Vagina (tissue), 2 donors: ENCODE data around the gene DYRK1A. TPM values are rescaled to one million over a fixed set of nuclear protein-coding genes. Genes with fewer than 3 reads are reported as not detected.

Experiments
- DNase-seq, 2 donors: peaks; one replicate each; pipeline ENCODE4 v3.0.0-alpha.2; 2017; ENCODE audit errors: extremely low spot score in 2 of 2
- H3K27ac ChIP-seq: fragments of 200-600 bp; sonication (generic); one replicate; pipeline ENCODE4 v1.5.1; 2019
- H3K27me3 ChIP-seq: fragments of 200-600 bp; sonication (generic); one replicate; pipeline ENCODE4 v1.5.1; 2019
- H3K36me3 ChIP-seq, 2 donors: fragments of 200-600 bp; sonication (generic); one replicate each; pipeline ENCODE4 v1.5.1; 2017 to 2019
- H3K4me1 ChIP-seq: fragments of 200-600 bp; sonication (generic); one replicate; pipeline ENCODE4 v1.5.1; 2019
- H3K4me3 ChIP-seq, 2 donors: fragments of 200-600 bp; sonication (generic); 1 replicate in 1 of 2; 2 replicates in 1 of 2; pipeline ENCODE4 v1.5.1; 2016 to 2019
- H3K9me3 ChIP-seq: fragments of 200-600 bp; sonication (generic); one replicate; pipeline ENCODE4 v1.5.1; 2019
- POLR2A ChIP-seq, 2 donors: fragments of 450-650 bp; IDR thresholded peaks; one replicate each; pipeline ENCODE4 v1.6.1; 2017; ENCODE audit warnings: antibody characterized with exemption in 2 of 2, mild to moderate bottlenecking in 2 of 2, moderate library complexity in 2 of 2
- POLR2AphosphoS5 ChIP-seq, 2 donors: sonication (generic); formaldehyde crosslinking; IDR thresholded peaks; one replicate each; pipeline ENCODE4 v1.9.0; 2017; ENCODE audit warnings: antibody characterized with exemption in 2 of 2, mild to moderate bottlenecking in 2 of 2, low read depth in 1 of 2; ENCODE audit not compliant: insufficient read depth in 1 of 2
- intact Hi-C: fragments of 100-400 bp; cut with DNase I; formaldehyde crosslinking; loops from one replicate; pipeline ENCODE4 v1.15.1; 2023
- total RNA-seq: library from RNA; depleted of rRNA; stranded (reverse); fragments of >200 nt; gene quantifications from one replicate; pipeline ENCODE4 v1.2.3, GENCODE V29; 2016
- TF ChIP-seq, protein P1 (sequence below), 3 experiments: fragments of 450-650 bp in 2 of 3; fragments of 200-600 bp in 1 of 3; sonication (generic) in 1 of 3; IDR thresholded peaks; one replicate each; pipeline ENCODE4 v1.5.1; 2017 to 2019; ENCODE audit warnings: antibody characterized with exemption in 3 of 3, mild to moderate bottlenecking in 2 of 3, moderate library complexity in 2 of 3

The DYRK1A gene
- total RNA-seq, 1 donor from 2014 or later, result 78.1 TPM

DNA sequence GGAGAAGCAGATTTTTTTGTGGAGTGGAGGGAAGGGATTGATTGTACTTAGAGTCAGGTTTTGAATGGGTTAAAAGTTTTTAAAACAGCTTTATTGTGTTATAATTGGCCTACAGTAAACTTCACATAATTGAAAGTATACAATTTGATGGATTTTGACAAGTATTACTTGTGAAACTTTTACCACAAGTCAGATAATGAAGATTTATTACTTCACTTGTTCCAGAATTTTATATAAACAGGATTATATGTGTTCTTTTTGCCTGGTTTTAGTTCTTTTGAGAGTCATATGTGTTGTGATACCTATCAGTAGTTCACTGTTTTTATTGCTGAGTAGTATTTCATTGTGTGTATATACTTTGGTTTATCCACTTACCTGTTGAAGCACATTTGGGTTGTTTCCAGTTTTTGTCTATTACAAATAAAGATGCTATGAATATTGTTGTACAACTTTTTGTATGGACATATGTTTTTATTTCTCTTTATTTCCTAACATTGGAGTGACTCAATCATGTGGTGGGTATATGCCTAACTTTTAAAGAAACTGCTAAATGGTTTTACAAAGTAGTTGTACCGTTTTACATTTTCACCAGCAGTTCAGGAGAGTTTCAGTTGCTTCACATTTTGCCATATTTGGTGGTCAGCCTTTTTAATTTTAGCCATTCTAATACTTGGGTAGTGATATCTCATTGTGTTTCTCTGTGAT lies 71.0 kb downstream of the DYRK1A start:
- peaks cover 61% of the 10 kb centered on the region for H3K4me1 ChIP-seq

DNA sequence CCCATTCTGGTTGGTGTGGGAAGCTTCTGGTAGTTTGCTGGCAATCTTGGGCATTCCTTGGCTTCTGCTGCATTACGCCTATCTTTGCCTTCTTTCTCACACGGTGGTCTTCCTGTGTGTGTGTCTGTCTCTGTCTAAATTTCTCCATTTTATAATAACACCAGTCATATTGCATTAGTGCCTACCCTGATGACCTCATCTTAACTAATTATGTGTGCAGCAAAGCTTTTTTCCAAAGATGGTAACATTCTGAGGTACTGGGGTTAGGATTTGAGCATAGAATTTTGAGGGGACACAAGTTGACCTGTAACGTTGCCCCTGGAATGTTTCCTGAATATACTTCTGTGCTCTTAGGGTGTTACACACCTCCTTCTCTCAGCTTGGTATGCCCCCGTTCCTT lies 77.1 kb downstream of the DYRK1A start:
- TF ChIP-seq, protein P1, sequence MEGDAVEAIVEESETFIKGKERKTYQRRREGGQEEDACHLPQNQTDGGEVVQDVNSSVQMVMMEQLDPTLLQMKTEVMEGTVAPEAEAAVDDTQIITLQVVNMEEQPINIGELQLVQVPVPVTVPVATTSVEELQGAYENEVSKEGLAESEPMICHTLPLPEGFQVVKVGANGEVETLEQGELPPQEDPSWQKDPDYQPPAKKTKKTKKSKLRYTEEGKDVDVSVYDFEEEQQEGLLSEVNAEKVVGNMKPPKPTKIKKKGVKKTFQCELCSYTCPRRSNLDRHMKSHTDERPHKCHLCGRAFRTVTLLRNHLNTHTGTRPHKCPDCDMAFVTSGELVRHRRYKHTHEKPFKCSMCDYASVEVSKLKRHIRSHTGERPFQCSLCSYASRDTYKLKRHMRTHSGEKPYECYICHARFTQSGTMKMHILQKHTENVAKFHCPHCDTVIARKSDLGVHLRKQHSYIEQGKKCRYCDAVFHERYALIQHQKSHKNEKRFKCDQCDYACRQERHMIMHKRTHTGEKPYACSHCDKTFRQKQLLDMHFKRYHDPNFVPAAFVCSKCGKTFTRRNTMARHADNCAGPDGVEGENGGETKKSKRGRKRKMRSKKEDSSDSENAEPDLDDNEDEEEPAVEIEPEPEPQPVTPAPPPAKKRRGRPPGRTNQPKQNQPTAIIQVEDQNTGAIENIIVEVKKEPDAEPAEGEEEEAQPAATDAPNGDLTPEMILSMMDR (IDR thresholded peaks at IDR 0.05), result no peak
- TF ChIP-seq POLR2A (IDR thresholded peaks at IDR 0.05), result no peak
- TF ChIP-seq POLR2AphosphoS5 (IDR thresholded peaks at IDR 0.05; ENCODE audit: insufficient read depth in 1 of 2, low read depth in 1 of 2), result no peak
- H3K4me3 ChIP-seq, result no peak overlapping the region
- no peaks in the 10 kb centered on the region for H3K9me3 ChIP-seq
- no peaks in the 10 kb centered on the region for H3K36me3 ChIP-seq
- no peak overlapping the region for H3K27ac ChIP-seq
- no peak for DNase-seq
- H3K27me3 ChIP-seq, result no peaks in the 10 kb centered on the region
- peaks cover 34% of the 10 kb centered on the region for H3K4me1 ChIP-seq
- intact Hi-C loops, result no loop called here

More for the DNA sequence above, 71.0 kb downstream of the DYRK1A start:
- TF ChIP-seq, protein P1 (IDR thresholded peaks at IDR 0.05), result no peak
- TF ChIP-seq POLR2AphosphoS5 (IDR thresholded peaks at IDR 0.05; ENCODE audit: insufficient read depth in 1 of 2, low read depth in 1 of 2) (no peak), POLR2A (IDR thresholded peaks at IDR 0.05) (no peak)
- Histone ChIP-seq H3K9me3 (no peaks in the 10 kb centered on the region), H3K36me3 (no peaks in the 10 kb centered on the region), H3K27ac (no peak overlapping the region), H3K4me3 (no peak overlapping the region), H3K27me3 (no peaks in the 10 kb centered on the region)
- intact Hi-C loops, result no loop called here
- no peak for DNase-seq

- no peaks in the 10 kb centered on the region for H3K9me3 ChIP-seq
- H3K36me3 ChIP-seq, result no peaks in the 10 kb centered on the region
- intact Hi-C loops, result no loop called here
- no peak overlapping the region for H3K27ac ChIP-seq
- DNase-seq, result no peak
- H3K4me3 ChIP-seq, result no peak overlapping the region
- TF ChIP-seq, protein P1 (IDR thresholded peaks at IDR 0.05), result no peak
- no peak for TF ChIP-seq POLR2A (IDR thresholded peaks at IDR 0.05)
- TF ChIP-seq POLR2AphosphoS5 (IDR thresholded peaks at IDR 0.05; ENCODE audit: insufficient read depth in 1 of 2, low read depth in 1 of 2), result no peak
- H3K27me3 ChIP-seq, result no peaks in the 10 kb centered on the region
- peaks cover 41% of the 10 kb centered on the region for H3K4me1 ChIP-seq
Observed at GRCh38 chr21:37445228-37445627, 78.7 kb downstream of the DYRK1A start.

GRCh38 chr21:37446552-37446951 lies 80.0 kb downstream of the DYRK1A start:
- H3K4me1 ChIP-seq, result peaks cover 52% of the 10 kb centered on the region

More at GRCh38 chr21:37446552-37446951, 80.0 kb downstream of the DYRK1A start:
- TF ChIP-seq POLR2A (IDR thresholded peaks at IDR 0.05) (no peak), POLR2AphosphoS5 (IDR thresholded peaks at IDR 0.05; ENCODE audit: insufficient read depth in 1 of 2, low read depth in 1 of 2) (no peak)
- TF ChIP-seq, protein P1 (IDR thresholded peaks at IDR 0.05), result no peak
- no peak overlapping the region for H3K4me3 ChIP-seq
- intact Hi-C loops, result no loop called here
- H3K27ac ChIP-seq, result no peak overlapping the region
- no peak for DNase-seq
- no peaks in the 10 kb centered on the region for H3K27me3 ChIP-seq
- no peaks in the 10 kb centered on the region for H3K36me3 ChIP-seq
- H3K9me3 ChIP-seq, result no peaks in the 10 kb centered on the region
